EH (cell line): ENCODE data around the gene ZNF280A.
A peak's percentile ranks its signal among the peaks of the same experiment; 100 is the strongest.
"Not testable (repeated sequence)": the region's sequence is repeated elsewhere in the genome, so short reads cannot be mapped to it uniquely, and the experiment has no call there.

ENCODE experiments used
- DNase-seq: peaks from one replicate; pipeline ENCODE4 v3.0.0-alpha.2; 2015; ENCODE audit warnings: low read depth

ZNF280A gene

DNA sequence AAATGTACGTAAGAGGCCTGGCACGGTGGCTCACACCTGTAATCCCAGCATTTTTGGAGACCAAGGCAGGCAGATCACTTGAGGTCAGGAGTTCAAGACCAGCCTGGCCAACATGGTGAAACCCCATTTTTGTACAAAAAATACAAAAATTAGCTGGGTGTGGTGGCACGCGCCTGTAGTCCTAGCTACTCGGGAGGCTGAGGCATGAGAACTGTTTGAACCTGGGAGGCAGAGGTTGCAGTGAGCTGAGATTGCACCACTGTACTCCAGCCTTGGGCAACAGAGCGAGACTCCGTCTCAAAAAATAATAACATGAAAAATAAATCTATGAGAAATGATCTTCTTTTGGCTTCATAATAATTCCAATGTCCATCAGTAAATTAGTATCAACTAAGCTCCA is 9.2 kb downstream of the ZNF280A start:
- DNase-seq = not testable (repeated sequence)

DNA sequence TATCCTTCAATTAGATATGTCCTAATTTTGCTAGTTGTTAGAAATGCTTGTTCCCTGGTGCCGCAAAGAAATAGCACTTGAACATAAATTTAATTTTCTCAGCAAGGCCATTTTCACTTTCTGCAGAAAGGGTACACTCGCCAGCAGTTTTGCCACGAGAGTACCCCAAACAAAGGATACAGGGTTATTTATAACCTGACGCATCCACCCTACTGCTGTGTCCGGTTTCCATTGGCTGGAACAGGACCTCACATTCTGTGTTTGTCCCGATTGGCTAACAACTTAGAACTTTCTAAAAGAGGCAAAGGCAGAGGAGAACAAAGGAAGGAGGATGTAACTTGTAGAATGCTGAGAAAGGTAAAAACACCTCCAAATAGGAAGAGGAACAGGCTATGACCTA is 10.2 kb downstream of the ZNF280A start:
- not testable (repeated sequence) for DNase-seq

DNA sequence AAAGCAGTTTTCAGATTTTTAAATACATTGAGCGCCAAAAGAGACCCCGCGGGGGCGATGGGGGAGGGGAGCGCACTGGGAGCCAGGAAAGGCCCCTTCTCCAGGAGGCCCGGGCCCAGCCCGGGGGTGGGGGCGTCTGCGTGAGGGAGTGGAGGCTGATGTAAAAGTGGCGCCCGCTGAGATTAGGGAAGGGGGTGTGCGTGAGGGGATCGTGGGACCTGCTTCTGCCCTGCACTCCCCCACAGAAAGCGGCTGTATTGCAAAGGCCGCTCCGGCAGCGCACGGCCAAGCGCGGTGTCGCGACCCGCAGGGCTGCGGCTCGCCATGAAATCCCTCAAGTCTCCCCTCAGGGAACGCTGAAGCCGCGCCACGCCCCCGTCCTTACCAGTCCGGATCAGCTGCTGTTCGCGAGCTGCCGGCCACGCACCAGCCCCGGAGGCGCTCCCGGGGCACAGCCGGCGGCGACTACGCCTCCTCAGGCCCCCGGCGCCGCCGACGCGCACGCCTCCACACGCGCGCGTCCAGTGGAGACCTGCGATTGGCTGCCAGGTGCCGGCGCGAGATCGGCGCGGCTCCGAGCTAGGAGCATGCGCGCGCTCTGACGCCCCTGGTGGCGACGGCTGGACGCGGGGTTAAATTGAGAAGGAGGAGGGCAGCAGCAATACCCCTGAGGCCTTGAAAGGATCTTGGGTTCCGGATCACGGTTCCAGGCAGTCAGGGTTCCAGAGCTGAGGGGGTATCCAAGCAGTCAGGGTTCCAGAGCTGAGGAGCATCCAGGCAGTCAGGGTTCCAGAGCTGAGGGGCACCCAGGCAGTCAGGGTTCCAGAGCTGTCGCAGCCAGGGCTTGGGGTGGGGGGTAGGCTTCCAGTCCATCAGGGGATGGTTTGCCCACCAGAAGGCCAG is 11.5 kb downstream of the ZNF280A start, which contains the start of gene ZNF280B:
ZNF280B (minus strand) TSS at position 469 of the 903 bp plus-strand sequence. CDS start 19,344 bp downstream, outside the sequence.
- peak; percentile 71 for DNase-seq

DNA sequence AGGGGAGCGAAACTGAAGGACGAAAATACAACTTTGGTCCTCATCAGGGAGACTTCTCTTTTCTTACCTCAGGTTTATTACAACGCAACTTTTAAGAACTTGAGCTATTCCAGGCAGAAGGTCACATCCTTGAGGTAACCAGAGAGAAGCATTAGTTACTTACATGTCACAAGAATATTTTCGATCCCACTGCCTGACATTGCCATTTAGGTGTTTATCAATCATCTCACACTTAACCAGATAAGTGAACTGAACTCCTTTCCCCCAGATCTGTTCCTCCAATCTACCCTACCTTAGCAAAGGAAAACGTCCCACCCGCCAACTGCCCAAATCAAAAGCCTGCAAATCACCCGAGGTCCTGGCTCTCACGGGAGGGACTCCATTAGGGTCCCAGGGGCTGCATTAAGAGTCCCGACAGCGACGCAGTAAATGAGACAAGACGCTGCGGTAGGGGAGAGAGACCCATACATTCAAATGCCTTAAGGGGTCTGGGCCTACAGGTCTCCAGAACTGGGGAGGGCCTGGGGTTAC is 12.3 kb downstream of the ZNF280A start:
- no peak for DNase-seq

DNA sequence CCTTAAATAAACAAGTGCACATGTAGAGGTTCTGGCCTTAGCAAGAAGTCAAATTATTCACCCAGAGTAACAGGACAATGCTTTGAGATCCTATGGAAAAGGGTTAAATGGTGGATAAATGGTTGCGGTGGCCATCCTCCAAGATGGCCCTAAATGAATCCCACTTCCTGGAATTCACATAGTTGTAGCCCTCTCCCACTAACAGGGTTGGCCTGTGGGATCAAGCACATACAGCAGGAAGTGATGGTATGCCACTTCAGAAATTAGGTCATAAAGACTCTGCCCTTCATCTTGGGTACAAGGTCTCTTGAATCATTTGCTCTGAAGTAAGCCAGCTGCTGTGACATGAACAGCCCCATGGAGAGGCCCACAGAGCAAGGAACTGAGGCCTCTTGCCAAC is 13.3 kb downstream of the ZNF280A start:
- no peak for DNase-seq

DNA sequence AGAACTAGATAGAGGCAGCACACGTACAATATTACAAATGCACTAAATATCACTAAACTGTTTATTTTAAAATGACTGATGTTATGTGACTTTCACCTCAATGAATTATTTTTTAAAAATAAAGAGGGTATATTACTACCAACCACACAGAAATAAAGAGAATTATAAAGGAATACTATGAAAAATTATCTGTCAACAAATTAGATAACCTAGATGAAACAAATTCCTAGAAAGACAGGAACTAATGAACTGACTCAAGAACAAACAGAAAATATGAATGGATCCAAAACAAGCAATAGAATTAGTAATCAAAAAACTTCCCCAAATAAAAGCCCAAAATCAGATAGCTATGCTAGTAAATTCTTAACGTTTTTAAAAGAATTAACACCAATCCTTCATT is 21.8 kb downstream of the ZNF280A start:
- no peak for DNase-seq

DNA sequence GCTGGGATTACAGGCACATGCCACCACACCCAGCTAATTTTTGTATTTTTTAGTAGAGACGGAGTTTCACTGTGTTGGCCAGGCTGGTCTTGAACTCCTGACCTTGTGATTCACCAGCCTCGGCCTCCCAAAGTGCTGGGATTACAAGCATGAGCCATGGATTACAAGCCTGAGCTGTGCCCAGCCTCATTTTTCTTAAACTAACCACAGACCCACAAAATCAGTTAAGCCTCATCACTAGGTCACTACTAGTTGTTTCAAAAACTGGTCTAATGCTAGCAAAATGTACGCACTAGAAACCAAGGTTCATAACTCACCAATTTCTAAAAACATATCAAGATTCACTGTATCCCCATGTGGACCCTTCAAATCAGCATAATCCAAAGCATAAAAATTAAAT is 28.5 kb downstream of the ZNF280A start:
- not testable (repeated sequence) for DNase-seq

DNA sequence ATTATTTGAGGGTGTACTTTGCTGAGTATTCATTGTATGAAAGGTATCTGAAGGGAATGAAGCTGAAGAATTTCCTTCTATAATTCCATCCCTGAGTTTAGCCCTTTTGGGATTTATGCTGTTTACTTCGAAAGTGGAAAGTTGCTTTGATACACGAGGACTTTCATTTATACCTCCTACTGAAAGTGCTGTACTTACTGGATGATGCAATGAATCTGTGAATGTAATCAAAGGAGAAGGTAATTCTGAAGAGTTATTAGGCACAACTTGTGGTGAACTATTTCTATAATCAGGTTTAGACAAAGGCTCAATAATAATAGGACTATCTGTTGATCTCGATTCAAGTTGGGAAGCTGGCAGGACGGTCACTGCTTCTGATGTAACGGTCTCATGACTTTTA is 31.3 kb downstream of the ZNF280A start:
- DNase-seq = no peak

DNA sequence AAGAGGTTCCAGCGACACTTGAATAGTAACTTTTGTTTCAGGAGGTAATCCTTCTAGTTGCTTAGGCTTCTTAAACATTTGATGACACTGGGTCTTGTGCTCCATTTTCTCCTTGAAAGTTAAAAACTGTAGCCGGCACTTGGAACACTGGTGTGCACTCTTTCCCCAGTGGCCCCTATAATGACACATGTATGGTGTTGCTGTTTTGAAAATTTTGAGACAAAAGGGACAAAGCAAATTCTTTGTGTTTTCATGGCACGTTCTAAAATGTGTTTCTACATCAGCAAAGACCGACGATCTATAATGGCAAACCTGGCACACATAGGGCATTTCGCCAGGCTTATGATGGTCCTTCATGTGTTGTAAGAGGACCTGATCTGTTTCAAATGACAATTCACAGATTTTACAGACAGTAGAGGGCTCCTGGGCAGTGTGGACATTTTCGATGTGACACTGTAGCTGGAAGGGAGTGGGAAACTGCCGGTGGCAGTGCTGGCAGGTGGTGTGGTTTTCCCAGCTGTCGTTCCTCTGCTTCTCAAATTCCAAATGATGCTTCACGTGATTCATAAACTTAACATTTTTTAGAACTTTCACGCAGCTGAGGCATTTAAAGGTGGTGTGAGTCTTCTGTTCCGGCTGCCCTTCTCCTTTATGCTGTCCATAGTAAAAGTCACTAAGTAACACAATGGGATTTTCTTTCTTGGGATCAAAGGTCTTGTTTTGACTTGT is 32.0 kb downstream of the ZNF280A start:
- no peak for DNase-seq

DNA sequence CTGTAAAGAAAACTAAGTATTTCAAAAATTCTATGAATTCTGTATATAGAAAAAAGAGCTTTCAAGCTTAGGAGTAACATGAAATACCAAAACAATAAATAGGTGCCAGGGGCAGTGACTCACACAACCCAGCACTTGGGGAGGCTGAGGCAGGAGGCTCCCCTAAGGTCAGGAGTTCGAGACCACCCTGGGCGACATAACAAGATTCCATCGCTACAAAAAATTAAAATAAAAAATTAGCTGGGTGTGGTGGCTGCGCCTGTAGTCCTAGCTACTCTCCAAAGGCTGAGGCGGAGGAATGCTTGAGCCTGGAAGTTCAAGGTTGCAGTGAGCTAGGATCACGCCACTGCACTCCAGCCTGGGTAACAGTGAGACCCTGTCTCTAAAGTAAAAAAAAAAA is 33.0 kb downstream of the ZNF280A start:
- DNase-seq = no peak

DNA sequence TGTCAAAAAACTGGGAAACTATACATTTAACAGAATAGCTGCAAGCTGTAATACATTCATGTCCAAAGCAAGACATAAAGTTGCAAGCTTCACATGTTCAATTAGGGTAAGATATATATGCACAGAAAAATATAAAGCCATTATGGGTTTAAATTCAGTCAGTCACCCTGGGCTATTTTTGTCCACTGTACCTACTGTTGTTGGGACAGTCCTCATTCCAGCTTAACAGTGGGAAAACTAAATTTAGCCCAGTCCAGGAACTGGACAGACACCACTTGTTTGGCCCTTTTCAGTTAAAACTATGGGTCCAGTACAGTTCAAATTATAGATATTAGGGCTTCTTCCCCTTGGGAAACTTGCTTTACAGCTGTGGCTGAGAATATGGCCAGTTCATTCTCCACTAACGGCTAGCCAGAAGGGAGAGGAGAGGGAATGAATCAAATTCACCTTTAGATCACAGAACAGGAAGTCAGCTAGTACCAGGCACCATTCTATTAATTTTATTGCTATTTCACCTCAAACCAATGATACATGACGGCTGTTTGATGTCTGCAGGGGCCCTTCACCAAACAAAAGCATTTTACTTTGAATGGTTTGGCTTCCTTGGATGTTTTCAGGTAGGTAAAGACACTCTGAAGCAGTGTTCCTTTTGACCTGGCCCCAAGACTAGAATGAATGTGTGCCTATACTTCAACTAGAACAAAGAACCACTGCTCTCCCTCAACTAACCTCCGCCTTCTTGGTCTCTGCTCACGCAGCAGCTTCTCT is 33.8 kb downstream of the ZNF280A start:
- no peak for DNase-seq

DNA sequence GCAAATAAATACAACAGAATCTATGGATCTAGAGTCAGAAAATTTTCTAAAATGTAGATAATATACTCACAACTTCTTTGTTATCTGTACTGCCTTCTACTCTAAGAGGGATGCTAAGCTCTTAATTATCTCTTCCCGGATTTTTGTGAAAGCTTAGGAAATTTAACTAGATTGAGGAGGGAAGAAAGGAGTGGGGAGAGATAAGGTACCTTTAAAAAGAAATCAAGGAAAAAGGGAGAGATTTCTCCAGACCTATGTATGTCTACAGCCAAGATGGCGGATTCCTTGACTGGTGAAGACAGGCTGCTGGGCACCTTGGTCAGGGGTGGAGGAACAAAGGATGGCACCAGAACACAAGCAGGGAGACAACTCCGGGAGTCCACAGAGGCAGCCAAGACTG is 34.5 kb downstream of the ZNF280A start:
- no peak for DNase-seq

DNA sequence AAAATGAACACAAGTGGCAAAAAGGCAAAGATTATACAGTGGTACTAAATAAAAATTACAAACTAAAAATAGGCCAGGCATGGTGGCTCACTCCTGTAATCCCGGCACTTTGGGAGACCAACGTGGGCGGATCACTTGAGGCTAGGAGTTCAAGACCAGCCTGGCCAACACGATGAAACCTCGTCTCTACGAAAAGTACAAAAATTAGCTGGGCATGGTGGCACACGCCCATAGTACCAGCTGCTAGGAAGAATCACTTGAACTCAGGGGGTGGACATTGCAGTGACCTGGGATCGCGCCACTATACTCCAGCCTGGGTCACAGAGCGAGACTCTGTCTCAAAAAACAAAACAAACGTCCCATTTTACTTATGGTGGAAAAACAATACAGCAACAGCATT is 36.0 kb downstream of the ZNF280A start:
- no peak for DNase-seq

DNA sequence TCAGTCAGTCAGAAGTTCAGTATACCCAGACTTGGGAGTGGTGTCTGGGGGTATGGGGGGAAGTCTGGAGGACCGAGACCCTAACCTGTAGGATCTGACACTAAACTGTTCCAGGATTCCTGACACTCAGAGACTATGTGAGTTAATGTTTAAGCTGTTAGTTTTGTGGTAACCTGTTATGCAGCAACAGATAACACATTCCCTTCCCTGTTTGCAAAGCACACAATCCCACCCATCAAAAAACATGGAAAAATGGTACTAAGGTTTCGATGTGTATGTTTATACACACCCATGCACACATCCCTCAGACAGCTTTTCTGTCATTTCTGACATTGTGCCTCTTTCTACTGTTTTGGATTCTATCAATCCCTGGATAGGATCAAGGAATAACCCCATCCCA is 39.1 kb downstream of the ZNF280A start:
- no peak for DNase-seq

DNA sequence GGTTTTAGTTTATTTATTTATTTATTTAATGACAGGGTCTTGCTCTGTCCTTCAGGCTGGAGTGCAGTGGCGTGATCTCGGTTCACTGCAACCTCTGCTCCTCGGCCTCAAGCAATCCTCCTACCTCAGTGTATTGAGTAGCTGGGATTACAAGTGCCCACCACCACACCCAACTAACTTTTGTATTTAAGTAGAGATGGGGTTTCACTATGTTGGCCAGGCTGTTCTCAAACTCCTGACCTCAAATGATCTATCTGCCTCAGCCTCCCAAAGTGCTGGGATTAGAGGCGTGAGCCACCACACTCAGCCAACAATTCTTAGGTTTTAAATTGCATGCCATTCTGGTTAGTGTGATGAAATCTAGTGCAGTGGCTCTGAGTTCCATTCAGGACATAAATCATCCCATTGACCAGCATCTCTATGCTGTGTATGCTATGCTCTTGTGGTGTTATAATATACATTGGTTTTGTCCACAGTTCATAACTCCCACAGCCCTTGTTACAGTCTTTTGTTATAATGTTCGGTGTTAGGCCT is 40.0 kb downstream of the ZNF280A start:
- peak; percentile 40 for DNase-seq

DNA sequence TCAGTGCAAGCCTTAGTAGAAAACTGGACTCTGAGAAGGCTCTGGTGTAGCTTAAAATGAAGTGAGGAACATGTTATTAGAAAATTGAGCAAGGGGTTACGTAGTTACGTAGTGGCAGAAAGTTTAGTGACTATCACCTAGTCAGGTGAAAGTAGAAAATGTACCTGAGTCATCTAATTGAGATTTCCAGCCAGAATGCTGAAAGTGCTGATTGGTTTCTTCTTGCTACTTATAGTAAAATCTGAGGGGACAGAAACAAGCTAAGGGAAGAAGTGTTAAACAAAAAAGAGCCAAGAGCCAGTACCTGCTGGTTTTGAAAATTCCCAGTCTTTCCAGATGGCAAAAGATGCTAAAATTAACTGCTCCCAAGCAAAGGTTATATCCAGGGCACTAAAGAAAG is 41.0 kb downstream of the ZNF280A start:
- DNase-seq = no peak

DNA sequence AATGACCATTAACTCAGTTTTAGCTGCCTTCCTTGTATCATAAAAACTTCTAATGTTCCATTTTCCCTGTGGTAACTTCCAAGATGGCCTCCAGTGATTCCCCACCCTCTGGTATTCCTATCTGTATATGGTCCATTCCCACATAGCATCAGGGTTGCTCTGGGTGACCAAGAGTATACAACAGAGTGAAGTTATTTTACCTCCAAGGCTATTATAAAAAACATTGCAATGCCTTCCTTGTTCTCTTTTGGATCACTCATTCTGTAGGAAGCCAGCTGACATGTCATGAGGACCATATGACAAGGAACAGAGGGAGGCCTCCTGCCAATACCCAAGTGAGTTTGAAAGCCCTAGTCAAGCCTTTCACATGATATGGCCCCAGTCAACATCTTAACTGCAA is 41.6 kb downstream of the ZNF280A start:
- no peak for DNase-seq

DNA sequence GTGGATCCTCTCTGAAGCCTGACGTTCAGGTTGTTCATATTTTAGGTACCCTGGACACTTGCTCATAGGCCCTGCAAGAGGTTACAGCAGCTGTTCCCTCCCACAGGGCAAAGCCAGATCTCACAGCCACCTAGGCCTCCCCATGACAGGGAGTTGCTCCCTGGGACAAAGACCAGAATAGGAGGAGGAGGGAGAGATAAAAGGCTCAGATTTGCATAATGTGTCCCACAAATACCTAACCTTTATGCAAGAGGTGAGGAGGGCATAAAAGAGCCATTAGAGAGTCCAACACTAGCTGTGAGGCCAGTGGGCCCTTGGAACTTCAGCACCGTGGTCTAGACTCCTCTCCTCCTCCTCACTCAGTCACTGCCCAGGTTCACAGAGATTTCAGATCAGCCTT is 45.3 kb downstream of the ZNF280A start:
- no peak for DNase-seq

DNA sequence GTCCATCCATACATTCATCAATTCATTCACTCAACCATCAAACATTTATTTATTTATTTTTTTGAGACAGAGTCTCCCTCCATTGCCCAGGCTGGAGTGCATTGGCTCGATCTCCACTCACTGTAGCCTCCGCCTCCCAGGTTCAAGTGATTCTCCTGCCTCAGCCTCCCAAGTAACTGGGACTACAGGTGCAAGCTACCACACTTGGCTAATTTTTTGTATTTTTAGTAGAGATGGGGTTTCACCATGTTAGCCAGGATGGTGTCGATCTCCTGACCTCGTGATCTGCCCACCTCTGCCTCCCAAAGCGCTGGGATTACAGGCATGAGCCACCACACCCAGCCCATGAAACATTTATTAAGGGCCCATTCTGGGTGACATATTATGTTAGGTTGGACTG is 49.0 kb downstream of the ZNF280A start:
- not testable (repeated sequence) for DNase-seq

DNA sequence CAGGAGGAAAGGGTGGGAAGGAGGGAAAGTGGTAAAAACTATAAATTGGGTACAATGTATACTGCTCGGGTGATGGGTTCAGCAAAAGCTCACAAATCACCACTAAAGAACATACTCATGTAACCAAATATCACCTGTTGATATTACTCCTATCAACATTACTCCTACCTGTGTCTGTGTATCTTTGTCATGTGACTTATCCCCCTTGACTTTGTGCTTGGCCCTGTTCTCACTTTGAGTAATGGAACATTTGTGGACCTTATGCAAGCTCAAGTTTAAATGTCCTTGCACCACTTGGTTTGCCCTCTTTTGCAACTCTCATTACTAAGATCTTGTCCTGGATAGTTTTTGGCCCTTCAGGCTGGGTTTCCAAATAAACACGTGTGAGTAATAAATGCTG is 50.5 kb downstream of the ZNF280A start:
- no peak for DNase-seq

DNA sequence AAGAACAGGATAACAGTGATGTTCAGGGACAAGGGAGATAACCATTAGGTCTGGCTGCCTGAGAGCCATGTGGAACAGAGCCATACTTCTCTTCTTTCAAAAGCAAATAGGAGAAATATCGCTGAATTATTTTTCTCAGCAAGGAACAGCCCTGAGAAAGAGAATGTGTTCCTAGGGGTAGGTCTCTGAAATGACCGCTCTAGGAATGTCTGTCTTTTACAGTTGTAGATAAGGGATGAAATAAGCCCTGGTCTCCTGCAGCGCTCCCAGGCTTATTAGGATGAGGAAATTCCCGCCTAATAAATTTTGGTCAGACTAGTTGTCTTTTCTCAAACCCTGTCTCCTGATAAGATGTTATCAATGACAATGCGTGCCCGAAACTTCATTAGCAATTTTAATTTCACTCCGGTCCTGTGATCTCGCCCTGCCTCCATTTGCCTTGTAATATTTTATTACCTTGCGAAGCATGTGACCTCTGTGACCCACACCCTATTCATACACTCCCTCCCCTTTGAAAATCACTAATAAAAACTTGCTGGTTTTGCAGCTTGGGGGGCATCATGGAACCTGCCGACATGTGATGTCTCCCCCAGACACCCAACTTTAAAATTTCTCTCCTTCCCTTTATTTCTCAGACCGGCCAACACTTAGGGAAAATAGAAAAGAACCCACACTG is 51.1 kb downstream of the ZNF280A start:
- not testable (repeated sequence) for DNase-seq
